HUES6 (cell line): ENCODE results near the gene EMC1.

Source experiments
- H3K27ac ChIP-seq: 2 replicates; pipeline ENCODE4 v1.7.0; 2013; ENCODE audit warnings: low read depth, mild to moderate bottlenecking, low read length, inconsistent platforms
- H3K27me3 ChIP-seq: 2 replicates; pipeline ENCODE4 v1.6.1; 2013; ENCODE audit warnings: low read length; ENCODE audit not compliant: control insufficient read depth, insufficient read depth
- H3K36me3 ChIP-seq: 2 replicates; pipeline ENCODE4 v1.6.1; 2013; ENCODE audit warnings: low read length; ENCODE audit not compliant: control insufficient read depth, insufficient read depth
- H3K4me1 ChIP-seq: 2 replicates; pipeline ENCODE4 v1.6.1; 2013; ENCODE audit warnings: low read length; ENCODE audit not compliant: control insufficient read depth, insufficient read depth
- H3K4me3 ChIP-seq: 2 replicates; pipeline ENCODE4 v1.5.1; 2013; ENCODE audit warnings: low read depth, low read length
- H3K9ac ChIP-seq: one replicate; pipeline ENCODE4 v1.6.1; 2013; ENCODE audit warnings: mild to moderate bottlenecking, low read length
- H3K9me3 ChIP-seq: 2 replicates; pipeline ENCODE4 v1.6.1; 2013; ENCODE audit warnings: low read depth, low read length; ENCODE audit not compliant: control insufficient read depth, insufficient read depth

The EMC1 gene

GRCh38 chr1:19202396-19202795, 48.9 kb downstream of the EMC1 start:
- no peak overlapping the region for H3K9ac ChIP-seq
- no peak overlapping the region for H3K27ac ChIP-seq
- no peaks in the 10 kb centered on the region for H3K4me1 ChIP-seq
- no peaks in the 10 kb centered on the region for H3K27me3 ChIP-seq
- no peak overlapping the region for H3K4me3 ChIP-seq
- peaks cover 51% of the 10 kb centered on the region for H3K36me3 ChIP-seq
- no peaks in the 10 kb centered on the region for H3K9me3 ChIP-seq

GRCh38 chr1:19199969-19200604, 51.2 kb downstream of the EMC1 start:
- Histone ChIP-seq H3K36me3 (peaks cover 73% of the 10 kb centered on the region), H3K27ac (no peak overlapping the region), H3K4me1 (no peaks in the 10 kb centered on the region), H3K9ac (no peak overlapping the region), H3K9me3 (no peaks in the 10 kb centered on the region), H3K27me3 (no peaks in the 10 kb centered on the region), H3K4me3 (no peak overlapping the region)

DNA sequence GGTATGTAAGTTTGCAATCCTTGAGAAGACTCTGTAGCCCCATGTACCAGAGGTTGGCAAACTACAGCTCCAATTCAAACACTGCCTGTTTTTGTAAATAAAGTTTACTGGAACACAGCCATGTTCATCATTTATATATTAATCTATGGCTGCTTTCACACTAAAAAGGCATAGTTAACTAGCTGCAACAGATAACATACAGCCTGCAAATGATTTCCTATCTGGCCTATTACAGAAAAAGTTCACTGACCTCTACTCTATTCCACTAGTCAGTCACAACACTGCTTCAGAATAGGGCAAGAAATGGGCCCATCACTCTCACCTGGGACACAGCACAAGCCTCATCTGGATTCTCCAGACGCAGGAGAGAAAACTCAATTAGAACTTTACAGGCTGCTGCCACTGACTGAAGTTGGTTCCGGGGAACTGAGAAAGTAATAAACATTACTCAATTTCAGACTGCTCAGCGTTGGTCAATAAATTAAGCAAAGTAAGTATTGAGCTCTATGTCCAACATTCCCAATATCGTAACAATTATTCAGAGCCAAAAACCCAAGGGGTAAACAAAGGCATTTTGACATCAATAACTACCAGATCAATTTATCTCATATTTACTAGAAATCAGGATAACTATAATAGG, 51.9 kb downstream of the EMC1 start:
- peaks cover 76% of the 10 kb centered on the region for H3K36me3 ChIP-seq
- no peaks in the 10 kb centered on the region for H3K9me3 ChIP-seq
- H3K4me1 ChIP-seq: no peaks in the 10 kb centered on the region
- no peak overlapping the region for H3K4me3 ChIP-seq
- no peak overlapping the region for H3K9ac ChIP-seq
- H3K27ac ChIP-seq: no peak overlapping the region
- no peaks in the 10 kb centered on the region for H3K27me3 ChIP-seq

DNA sequence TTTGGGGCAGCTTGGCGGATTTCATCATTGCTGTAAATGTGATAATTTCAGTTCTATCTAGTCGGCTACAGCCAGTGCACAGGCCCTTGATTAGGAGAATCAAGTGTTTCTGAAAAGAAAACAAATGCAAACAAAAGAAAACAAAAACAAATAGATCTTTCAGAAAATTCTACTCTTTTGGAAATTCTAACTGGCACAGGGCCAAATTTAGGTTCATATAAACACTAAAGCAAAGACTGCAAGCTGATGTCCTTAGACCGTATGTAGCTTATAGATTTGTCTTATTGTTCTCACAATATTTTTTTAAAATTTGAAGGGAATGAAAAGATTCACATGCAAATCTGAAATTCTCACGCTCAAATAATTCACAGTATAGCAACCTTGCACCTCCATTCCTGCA, 52.5 kb downstream of the EMC1 start:
- H3K36me3 ChIP-seq: peaks cover 82% of the 10 kb centered on the region

DNA sequence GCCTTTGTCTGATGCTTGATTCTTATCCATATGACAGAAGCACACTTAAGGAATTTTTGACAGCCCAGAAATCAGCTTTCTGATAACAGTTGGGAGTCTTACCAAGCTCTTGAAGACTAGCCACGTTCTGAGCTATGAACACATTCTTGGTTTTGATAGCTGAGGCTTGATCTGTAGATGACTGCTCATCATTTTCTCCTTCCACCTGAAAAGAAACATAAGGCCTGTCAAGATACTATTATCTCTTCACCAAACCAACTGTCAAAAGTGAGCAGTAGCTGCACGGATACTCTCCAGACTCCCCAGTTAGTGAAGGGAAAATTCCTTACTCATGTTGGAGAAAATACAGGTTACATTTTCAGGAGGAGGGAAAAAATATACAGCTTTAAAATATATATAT, 53.5 kb downstream of the EMC1 start:
- Histone ChIP-seq H3K4me3 (no peak overlapping the region), H3K9me3 (no peaks in the 10 kb centered on the region), H3K4me1 (no peaks in the 10 kb centered on the region), H3K9ac (no peak overlapping the region), H3K36me3 (peaks cover 90% of the 10 kb centered on the region), H3K27ac (no peak overlapping the region), H3K27me3 (no peaks in the 10 kb centered on the region)

More for the DNA sequence above, 52.5 kb downstream of the EMC1 start:
- no peaks in the 10 kb centered on the region for H3K9me3 ChIP-seq
- H3K27me3 ChIP-seq: no peaks in the 10 kb centered on the region
- no peak overlapping the region for H3K27ac ChIP-seq
- H3K4me3 ChIP-seq: no peak overlapping the region
- H3K9ac ChIP-seq: no peak overlapping the region
- no peaks in the 10 kb centered on the region for H3K4me1 ChIP-seq

GRCh38 chr1:19196331-19196730, 55.0 kb downstream of the EMC1 start:
- Histone ChIP-seq H3K36me3 (peaks cover 95% of the 10 kb centered on the region), H3K27ac (no peak overlapping the region)

DNA sequence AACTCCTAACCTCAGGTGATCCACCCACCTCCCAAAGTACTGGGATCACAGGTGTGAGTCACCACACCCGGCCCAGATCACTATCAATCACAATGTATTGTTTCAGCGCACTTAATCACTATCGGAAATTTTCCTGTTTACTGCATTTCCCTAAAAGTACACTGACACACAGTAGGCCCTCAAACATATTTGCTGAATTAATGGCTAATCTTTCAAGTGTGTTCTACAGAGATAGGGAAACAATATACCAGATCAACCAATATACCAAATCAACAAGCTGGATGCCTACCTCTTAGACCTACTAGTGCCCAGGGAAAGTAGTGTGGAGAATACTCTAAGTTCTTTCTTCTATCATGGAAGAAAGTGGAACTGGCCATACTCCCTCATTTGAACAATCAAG, 58.3 kb downstream of the EMC1 start:
- Histone ChIP-seq H3K27me3 (no peaks in the 10 kb centered on the region), H3K36me3 (peaks cover 94% of the 10 kb centered on the region), H3K4me3 (no peak overlapping the region)

More at GRCh38 chr1:19196331-19196730, 55.0 kb downstream of the EMC1 start:
- no peak overlapping the region for H3K9ac ChIP-seq
- H3K27me3 ChIP-seq: no peaks in the 10 kb centered on the region
- H3K9me3 ChIP-seq: no peaks in the 10 kb centered on the region
- H3K4me1 ChIP-seq: no peaks in the 10 kb centered on the region
- H3K4me3 ChIP-seq: no peak overlapping the region

DNA sequence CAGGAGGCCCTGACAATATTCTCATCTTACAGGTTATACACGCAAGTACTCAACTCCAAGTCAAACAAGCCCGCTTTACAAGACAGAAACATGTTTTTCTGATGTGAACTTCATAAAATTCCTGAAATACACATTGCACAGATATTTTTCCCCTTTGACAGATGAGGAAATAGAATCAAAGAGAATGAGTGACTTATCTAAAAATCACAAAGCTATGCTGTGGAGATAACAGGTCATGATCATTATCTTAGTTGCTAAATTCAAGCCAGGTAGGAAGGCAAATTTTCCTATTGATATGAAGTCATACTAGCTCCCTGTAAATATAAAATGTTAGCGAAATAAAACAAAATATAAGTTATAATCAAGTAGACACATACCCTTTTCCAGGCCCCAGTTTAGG, 59.5 kb downstream of the EMC1 start:
- H3K9ac ChIP-seq: no peak overlapping the region
- H3K27me3 ChIP-seq: no peaks in the 10 kb centered on the region
- no peak overlapping the region for H3K4me3 ChIP-seq
- H3K36me3 ChIP-seq: peaks cover 92% of the 10 kb centered on the region
- no peaks in the 10 kb centered on the region for H3K9me3 ChIP-seq
- H3K4me1 ChIP-seq: no peaks in the 10 kb centered on the region
- no peak overlapping the region for H3K27ac ChIP-seq

More for the DNA sequence above, 58.3 kb downstream of the EMC1 start:
- H3K9me3 ChIP-seq: no peaks in the 10 kb centered on the region
- H3K27ac ChIP-seq: no peak overlapping the region
- no peaks in the 10 kb centered on the region for H3K4me1 ChIP-seq
- no peak overlapping the region for H3K9ac ChIP-seq

DNA sequence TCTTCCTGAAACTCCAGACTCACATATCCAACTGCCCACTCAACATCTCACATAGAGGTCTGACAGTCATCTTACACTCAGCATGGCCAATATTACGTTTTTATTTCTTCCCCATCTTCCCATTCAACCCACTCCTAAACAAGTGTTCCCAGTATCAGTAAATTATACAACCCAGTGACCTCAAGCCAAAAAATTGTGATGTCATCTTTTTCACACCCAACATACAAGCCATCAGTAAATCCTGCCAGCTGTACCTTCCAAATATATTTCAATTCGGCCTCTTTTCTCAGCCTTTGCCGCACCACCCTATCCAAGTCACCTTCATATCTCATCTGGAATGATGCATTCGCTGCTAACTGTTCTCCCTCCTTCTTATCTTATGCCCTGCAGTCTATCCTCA, 60.9 kb downstream of the EMC1 start:
- Histone ChIP-seq H3K27me3 (no peaks in the 10 kb centered on the region), H3K9me3 (no peaks in the 10 kb centered on the region), H3K9ac (no peak overlapping the region), H3K4me1 (no peaks in the 10 kb centered on the region), H3K36me3 (peaks cover 92% of the 10 kb centered on the region), H3K4me3 (no peak overlapping the region), H3K27ac (no peak overlapping the region)

GRCh38 chr1:19189270-19189669, 62.1 kb downstream of the EMC1 start:
- H3K36me3 ChIP-seq: peaks cover 97% of the 10 kb centered on the region
- no peaks in the 10 kb centered on the region for H3K9me3 ChIP-seq
- no peak overlapping the region for H3K9ac ChIP-seq
- H3K27ac ChIP-seq: no peak overlapping the region
- H3K27me3 ChIP-seq: no peaks in the 10 kb centered on the region
- no peaks in the 10 kb centered on the region for H3K4me1 ChIP-seq
- H3K4me3 ChIP-seq: no peak overlapping the region

GRCh38 chr1:19187852-19188251, 63.5 kb downstream of the EMC1 start:
- no peak overlapping the region for H3K9ac ChIP-seq
- no peak overlapping the region for H3K27ac ChIP-seq
- no peaks in the 10 kb centered on the region for H3K9me3 ChIP-seq
- no peaks in the 10 kb centered on the region for H3K4me1 ChIP-seq
- peaks cover 96% of the 10 kb centered on the region for H3K36me3 ChIP-seq
- H3K4me3 ChIP-seq: no peak overlapping the region
- no peaks in the 10 kb centered on the region for H3K27me3 ChIP-seq
